ENCODE results near the gene AMHR2.
A peak's percentile ranks its signal among the peaks of the same experiment; 100 is the strongest.
"Not testable (repeated sequence)": the region's sequence is repeated elsewhere in the genome, so short reads cannot be mapped to it uniquely, and the experiment has no call there.

Gene AMHR2

GRCh38 chr12:53414756-53415417 is 8.8 kb upstream of the AMHR2 start:
- DNase-seq (ENCODE audit: low read depth in 2 of 2) = no peak

GRCh38 chr12:53415752-53416389 is 7.8 kb upstream of the AMHR2 start:
- not testable (repeated sequence) for DNase-seq (ENCODE audit: low read depth in 2 of 2)

DNA sequence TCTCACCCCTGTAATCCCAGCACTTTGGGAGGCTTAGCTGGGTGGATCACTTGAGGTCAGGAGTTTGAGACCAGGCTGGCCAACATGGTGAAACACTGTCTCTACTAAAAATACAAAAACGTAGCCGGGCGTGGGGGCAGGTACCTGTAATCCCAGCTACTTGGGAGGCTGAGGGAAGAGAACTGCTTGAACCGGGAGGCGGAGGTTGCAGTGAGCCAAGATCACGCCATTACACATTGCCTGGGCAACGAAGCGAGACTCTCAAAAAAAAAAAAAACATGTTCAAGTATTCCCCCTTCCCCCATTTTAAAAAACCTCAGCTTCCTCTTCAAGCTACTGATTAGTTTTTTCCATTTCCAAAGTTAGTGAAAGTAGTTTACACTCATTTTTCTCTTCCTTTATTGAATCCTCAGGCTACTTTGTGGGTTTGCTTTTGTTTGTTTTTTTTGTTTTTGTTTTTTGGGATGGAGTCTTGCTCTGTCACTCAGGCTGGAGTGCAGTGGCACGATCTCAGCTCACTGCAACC is 6.3 kb upstream of the AMHR2 start:
- DNase-seq (ENCODE audit: low read depth in 2 of 2) = not testable (repeated sequence)

- no peak for DNase-seq (ENCODE audit: low read depth in 2 of 2)
Observed at GRCh38 chr12:53418221-53418620, 5.4 kb upstream of the AMHR2 start.

DNA sequence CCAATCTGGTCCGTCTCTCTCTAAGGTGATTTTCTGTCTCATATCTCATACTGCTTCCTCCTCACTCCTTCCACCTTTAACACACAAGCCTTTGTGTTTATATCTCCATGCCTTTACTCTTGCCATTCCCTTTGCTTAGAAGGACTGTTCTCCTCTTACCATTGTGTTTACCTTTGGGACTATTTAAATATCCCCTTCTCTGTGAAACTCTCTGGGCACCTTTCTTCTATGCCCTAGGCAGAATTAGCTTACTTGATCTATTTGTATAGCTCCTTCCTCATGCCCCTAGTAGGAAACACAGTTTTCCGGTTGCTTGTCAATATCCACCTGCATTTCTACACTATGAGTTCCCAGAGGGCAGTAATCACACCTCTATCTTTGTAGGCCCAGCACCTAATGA is 3.9 kb upstream of the AMHR2 start:
- no peak for DNase-seq (ENCODE audit: low read depth in 2 of 2)

GRCh38 chr12:53422247-53422646 is 1.4 kb upstream of the AMHR2 start:
- DNase-seq (ENCODE audit: low read depth in 2 of 2) = not testable (repeated sequence)

DNA sequence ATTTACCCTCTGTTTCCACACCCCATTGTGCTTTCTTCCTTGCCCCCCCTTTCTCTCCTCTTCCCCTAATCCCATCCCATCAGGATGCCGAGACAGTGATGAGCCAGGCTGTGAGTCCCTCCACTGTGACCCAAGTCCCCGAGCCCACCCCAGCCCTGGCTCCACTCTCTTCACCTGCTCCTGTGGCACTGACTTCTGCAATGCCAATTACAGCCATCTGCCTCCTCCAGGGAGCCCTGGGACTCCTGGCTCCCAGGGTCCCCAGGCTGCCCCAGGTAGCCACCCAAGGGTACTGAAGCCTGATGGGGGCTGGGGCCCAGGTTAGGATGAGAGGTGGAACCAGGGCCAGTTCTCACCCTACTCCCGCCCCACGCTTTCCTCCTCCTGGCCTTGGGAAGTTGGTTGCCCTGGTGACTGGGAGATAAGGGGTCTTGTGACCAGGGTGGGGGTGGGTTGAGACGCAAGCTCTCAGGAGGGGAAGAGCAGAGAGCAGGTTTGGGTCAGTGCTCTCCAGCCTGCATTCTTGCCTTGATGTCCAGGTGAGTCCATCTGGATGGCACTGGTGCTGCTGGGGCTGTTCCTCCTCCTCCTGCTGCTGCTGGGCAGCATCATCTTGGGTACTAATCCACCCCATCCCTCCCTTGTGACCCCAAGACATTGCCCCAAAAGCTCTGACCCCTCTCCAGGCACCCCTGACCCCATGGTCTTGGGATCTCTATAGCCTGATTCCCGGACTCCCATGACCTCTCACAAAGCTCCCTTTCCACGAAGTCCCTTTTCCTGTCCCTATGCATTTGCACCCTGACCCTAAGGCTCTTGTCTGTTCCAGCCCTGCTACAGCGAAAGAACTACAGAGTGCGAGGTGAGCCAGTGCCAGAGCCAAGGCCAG is 1.2 kb downstream of the AMHR2 start:
- no peak for DNase-seq (ENCODE audit: low read depth in 2 of 2)

DNA sequence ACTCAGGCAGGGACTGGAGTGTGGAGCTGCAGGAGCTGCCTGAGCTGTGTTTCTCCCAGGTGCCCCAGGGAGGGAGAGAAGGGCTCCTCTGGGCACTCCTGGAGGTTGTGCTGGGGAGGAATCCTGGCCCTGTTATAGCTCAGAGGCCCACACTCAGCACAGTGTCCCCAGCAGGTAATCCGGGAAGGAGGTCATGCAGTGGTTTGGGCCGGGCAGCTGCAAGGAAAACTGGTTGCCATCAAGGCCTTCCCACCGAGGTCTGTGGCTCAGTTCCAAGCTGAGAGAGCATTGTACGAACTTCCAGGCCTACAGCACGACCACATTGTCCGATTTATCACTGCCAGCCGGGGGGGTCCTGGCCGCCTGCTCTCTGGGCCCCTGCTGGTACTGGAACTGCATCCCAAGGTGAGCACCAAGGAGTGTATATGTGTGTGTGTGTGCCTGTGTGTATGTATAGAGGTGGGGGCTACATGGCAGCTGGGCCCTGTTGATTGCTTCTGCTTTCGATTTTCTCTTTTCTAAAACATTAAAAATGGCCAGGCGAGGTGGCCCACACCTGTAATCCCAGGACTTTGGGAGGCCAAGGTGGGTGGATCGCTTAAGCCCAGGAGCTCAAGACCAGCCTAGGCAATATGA is 2.0 kb downstream of the AMHR2 start:
- no peak for DNase-seq (ENCODE audit: low read depth in 2 of 2)

DNA sequence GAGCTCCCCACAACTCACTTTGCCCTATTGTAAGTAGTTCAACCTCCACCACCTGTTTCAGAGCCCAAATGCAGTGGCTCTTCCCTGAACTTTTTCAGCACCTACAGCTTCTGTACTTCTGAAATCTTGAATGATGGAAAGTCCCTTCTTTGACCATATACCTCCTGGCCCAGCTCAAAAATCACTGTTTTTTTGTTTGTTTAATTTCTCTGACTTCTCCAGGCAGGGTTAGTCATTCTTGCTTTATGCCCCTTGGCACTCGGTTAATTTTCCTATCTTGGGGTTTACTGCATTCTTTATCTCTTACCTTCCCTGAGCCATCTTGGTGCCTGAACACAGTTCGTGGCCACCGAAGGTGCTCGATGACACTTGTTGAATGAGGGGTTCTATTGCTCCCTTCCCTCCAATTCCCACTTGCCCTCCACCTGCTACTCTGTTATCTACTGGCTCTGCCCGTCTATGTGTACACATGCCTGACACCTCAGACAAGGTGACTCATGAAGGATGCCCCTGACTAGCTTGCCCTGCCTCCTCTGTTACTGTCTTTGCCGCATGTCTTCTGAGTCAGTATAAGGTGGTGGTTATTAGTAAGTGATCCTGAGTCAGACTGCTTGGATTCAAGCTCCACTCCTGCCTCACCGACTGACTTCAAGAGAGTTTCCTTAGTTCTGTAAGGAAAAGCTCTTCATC is 4.4 kb downstream of the AMHR2 start:
- no peak for DNase-seq (ENCODE audit: low read depth in 2 of 2)

GRCh38 chr12:53428741-53429140 is 5.1 kb downstream of the AMHR2 start:
- no peak for DNase-seq (ENCODE audit: low read depth in 2 of 2)

DNA sequence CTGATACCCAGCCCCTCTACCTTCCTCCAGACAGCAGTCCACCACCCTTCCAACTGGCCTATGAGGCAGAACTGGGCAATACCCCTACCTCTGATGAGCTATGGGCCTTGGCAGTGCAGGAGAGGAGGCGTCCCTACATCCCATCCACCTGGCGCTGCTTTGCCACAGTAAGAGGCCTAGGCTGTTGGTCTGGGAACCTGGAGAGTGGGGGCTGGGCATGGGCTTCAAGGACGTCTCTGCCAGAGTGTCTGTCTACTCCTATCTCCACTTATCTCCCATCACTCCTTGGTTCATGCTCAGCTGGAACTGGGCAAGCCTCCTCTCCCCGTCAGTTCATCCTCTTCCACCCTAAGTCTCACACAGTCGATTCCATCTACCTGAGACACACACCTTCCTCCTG is 6.5 kb downstream of the AMHR2 start:
- DNase-seq (ENCODE audit: low read depth in 2 of 2) = no peak

DNA sequence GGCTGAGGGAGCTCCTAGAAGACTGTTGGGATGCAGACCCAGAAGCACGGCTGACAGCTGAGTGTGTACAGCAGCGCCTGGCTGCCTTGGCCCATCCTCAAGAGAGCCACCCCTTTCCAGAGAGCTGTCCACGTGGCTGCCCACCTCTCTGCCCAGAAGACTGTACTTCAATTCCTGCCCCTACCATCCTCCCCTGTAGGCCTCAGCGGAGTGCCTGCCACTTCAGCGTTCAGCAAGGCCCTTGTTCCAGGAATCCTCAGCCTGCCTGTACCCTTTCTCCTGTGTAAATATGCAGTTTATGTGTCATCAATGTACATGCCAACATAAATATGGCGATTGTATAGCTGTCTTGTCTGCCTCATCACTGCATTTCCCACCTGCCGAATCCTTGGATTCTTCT is 7.5 kb downstream of the AMHR2 start:
- no peak for DNase-seq (ENCODE audit: low read depth in 2 of 2)

GRCh38 chr12:53435326-53435725 is 11.7 kb downstream of the AMHR2 start:
- DNase-seq (ENCODE audit: low read depth in 2 of 2) = not testable (repeated sequence)

- not testable (repeated sequence) for DNase-seq (ENCODE audit: low read depth in 2 of 2)
Observed at GRCh38 chr12:53439582-53439981, 15.9 kb downstream of the AMHR2 start.

GRCh38 chr12:53441040-53441833 is 17.6 kb downstream of the AMHR2 start, which contains the start of gene PRR13:
Gene PRR13 (plus strand): TSS chr12:53441734. CDS start chr12:53442715, 981 bp downstream.
- peak; percentile 97 for DNase-seq (ENCODE audit: low read depth in 2 of 2)

GRCh38 chr12:53443955-53444354 is 20.3 kb downstream of the AMHR2 start:
- DNase-seq (ENCODE audit: low read depth in 2 of 2) = no peak

GRCh38 chr12:53444593-53445325 is 21.1 kb downstream of the AMHR2 start:
- not testable (repeated sequence) for DNase-seq (ENCODE audit: low read depth in 2 of 2)

- no peak for DNase-seq (ENCODE audit: low read depth in 2 of 2)
Observed at GRCh38 chr12:53450936-53451335, 27.3 kb downstream of the AMHR2 start.

GRCh38 chr12:53451661-53452158 is 28.1 kb downstream of the AMHR2 start, which contains the start of gene PCBP2:
Gene PCBP2 (plus strand): TSS chr12:53452102. CDS start chr12:53454801, 2,699 bp downstream.
- peak; percentile 88 to 97 for DNase-seq (ENCODE audit: low read depth in 2 of 2)
